NCI-H2196 treated with DMSO at 0.1 percent for 48 hours (cell line): ENCODE results near the gene CNPY2.

Experiments
- DNase-seq: peaks from one replicate; lab custom pipeline; 2025; ENCODE audit not compliant: unreplicated experiment; lab: John Stamatoyannopoulos, UW

CNPY2 gene

GRCh38 chr12:56260380-56260779 lies 55.4 kb downstream of the CNPY2 start:
- no peak for DNase-seq
